Fibroblast of skin of right quadriceps (primary cell): ENCODE data around the gene NOPCHAP1.
A peak's percentile ranks its signal among the peaks of the same experiment; 100 is the strongest.
"Not testable (repeated sequence)": the region's sequence is repeated elsewhere in the genome, so short reads cannot be mapped to it uniquely, and the experiment has no call there.

Experiments
- DNase-seq: peaks from one replicate; pipeline ENCODE4 v3.0.0-alpha.2; 2013

The NOPCHAP1 gene

DNA sequence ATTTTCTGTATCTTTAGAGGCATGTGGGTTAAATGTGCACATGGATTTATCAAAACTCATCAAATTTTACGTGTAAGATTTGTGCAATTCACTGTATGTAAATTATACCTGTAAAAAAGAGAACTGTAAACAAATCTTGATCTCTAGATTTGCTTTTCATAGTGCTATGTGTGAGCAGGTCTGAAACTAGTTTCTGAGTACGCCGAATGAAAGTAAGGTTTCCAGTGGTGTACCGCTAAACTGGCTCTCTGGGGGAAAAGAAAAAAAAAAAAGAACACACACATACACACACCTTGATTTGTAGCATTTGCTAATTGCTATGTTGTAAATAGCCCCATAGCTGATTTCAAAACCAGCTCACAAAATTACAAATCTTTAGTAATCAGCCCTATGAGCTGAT lies 19.4 kb upstream of the NOPCHAP1 start:
- DNase-seq: no peak

- no peak for DNase-seq
Observed at GRCh38 chr12:104969343-104969742, 16.8 kb upstream of the NOPCHAP1 start.

DNA sequence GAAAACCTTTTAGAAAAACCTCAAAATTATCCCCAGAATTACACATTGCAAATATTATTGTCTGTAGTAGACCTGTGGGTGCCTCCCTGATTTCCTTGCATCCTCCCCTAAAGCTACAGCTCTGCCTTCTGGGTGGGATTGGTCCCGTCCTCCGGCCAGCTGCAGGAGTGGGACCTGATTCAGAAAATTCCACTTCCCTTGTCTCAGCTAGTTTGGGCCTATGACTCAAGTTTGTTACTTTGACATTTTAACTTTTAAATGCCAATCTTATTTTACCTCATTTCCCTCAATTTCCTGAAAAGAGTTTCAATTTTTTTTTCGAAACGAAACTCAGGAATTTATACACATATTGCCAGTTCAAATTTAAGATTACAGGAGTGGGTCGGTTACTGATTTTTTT lies 14.8 kb upstream of the NOPCHAP1 start:
- DNase-seq: peak; percentile 6

DNA sequence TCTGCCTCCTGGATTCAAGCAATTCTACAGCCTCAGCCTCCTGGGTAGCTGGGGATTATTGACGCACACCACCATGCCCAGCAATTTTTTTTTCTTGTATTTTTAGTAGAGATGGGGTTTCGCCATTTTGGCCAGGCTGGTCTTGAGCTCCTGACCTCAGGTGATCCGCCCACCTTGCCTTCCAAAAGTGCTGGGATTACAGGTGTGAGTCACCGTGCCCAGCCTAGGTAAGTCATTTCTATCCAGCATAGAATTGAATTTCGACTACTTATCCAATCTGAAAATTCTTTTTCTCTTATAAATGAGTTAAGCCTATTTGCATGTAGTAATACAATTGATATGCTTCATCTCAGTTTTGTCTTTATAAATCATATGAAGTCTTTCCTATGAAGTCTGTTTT lies 12.9 kb upstream of the NOPCHAP1 start:
- DNase-seq: no peak

GRCh38 chr12:104974626-104975290 lies 11.4 kb upstream of the NOPCHAP1 start:
- DNase-seq: peak; percentile 75

DNA sequence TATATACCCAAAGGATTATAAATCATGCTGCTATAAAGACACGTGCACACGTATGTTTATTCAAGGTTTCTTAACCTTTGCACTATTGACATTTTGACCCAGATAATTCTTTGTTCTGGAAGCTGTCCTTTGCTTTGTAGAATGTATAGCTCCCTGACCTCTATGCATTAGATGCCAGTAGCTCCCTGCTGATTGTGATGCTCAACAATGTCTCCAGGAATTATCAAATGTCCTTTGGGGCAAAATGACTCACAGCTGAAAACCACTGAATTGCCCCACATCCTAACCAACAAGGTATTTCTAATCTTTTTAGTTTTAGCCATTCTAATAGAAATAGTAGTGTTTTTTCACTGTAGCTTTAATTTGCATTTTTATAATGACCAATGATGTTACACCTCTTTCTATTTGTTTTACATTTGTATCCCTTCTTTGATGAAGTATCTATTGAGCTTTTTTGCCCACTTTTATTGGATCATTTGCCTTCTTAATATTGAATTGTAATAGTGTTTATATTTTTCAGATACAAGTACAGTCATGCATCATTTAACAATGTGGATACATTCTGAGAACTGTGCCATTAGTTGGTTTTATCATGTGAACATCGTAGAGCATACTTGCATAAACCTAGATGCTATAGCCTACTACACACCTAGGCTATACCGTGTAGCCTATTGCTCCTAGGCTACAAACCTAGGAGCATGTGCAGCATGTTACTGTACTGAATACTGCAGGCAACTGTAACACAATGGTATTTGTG lies 10.4 kb upstream of the NOPCHAP1 start:
- DNase-seq: peak; percentile 76

DNA sequence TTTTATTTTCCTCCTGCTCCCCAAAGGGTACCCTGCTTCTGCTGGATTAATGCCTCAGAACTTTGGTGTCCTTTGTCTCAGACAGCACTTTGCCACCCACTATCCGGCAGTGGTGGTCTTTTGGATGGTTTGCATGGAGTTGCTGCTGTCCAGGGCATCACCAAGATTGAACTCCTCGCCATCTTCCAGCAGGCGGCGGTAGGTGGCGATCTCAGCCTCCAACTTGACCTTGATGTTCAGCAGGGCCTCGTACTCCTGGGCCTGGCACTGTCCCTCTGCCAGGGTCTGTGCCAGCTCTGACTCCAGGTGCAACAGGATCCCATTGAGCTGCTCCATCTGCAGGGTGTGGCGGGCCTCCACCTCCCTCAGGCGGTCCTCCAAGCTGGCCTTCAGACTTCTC lies 9.4 kb upstream of the NOPCHAP1 start:
- DNase-seq: no peak

DNA sequence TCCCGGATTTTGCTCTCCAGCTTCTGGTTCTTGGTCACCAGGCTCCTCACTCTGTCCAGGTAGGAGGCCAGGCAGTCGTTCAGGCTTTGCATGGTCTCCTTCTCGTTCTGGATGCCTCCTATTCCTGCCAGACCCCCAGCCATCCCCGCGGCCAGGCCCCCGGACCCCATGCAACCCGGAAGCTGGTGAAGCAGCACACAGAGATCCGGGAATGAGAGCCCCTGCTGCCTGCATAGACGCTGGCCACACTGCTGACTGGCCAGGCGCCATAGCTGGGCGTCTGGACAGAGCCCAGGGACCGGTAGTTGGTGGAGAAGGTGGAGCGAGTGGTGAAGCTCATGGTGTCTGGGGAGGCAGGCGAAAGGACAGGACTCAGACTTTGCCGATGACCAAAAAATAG lies 8.4 kb upstream of the NOPCHAP1 start:
- DNase-seq: not testable (repeated sequence)

DNA sequence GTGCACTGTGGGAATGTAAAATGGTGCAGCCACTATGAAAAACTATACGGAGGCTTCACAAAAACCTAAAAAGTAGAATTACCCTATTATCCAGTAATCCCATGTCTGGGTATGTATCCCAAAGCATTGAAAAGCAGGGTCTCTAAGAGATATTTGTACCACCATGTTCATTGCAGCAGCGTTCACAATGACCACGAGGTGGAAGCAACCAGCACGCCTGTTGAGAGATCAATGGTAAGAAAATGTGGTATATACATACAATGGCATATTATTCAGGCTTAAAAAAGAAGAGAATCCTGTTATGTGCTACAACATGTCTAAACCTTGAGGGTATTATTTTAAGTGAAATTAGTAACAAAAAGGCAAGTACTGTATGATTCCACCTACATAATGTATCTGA lies 910 bp upstream of the NOPCHAP1 start:
- no peak for DNase-seq

GRCh38 chr12:104990950-104991349 lies 4.8 kb downstream of the NOPCHAP1 start:
- no peak for DNase-seq

GRCh38 chr12:104991565-104992128 lies 5.5 kb downstream of the NOPCHAP1 start:
- no peak for DNase-seq

DNA sequence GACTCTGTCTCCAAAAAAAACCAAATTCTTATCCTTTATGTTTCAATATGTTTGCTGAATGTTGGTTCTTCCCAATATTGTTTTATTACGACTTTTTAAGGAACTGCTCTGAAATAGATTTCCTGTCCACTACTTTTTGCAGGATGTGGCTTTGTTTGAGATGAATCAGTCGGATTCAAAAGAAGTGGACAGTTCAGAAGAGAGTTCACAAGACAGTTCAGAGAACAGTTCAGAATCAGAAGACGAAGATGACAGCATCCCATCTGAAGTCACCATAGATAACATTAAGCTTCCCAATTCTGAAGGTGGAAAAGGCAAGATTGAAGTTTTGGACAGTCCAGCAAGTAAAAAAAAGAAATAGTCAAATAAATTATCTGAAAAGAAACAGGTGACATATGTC lies 8.2 kb downstream of the NOPCHAP1 start:
- DNase-seq: no peak

GRCh38 chr12:104997541-104997940 lies 11.4 kb downstream of the NOPCHAP1 start:
- no peak for DNase-seq

- no peak for DNase-seq
Observed at GRCh38 chr12:104998423-104999346, 12.6 kb downstream of the NOPCHAP1 start.

DNA sequence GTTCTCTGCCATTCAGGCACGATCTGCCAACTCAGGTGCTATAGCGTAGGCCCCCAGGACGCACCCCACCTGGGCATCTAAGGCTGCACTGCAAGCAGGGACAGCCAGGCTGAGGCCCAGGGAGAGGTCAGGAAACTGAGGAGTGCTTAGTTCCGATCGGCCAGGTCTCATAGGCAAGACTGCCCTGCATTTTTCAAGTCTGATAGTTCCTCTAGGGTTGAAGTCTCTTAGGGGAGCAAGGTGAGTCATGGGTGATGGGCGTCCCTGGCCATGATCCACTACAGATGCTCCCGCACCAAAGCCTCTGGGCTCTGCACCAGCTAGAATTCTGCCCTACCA lies 13.2 kb downstream of the NOPCHAP1 start:
- DNase-seq: no peak

DNA sequence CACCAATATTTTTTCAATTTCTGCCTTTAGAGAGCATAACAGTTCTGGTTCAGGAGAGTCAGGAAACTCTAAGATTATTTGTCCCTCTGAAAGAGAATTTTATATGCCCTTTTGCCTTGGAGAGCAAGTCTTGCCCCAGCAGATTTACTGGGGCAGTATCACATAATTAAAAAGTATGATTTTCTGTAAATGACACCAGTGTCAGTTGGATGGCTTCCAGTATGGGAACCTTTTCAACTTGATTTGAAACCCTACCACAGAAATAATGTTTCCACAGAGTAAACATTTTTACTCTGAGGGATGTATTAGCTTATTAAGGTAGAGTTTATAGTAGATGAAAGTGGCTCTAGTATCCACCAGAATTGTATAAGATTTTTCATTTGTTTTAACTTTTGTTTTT lies 15.4 kb downstream of the NOPCHAP1 start:
- no peak for DNase-seq

- peak; percentile 52 for DNase-seq
Observed at GRCh38 chr12:105013892-105014291, 27.8 kb downstream of the NOPCHAP1 start.

DNA sequence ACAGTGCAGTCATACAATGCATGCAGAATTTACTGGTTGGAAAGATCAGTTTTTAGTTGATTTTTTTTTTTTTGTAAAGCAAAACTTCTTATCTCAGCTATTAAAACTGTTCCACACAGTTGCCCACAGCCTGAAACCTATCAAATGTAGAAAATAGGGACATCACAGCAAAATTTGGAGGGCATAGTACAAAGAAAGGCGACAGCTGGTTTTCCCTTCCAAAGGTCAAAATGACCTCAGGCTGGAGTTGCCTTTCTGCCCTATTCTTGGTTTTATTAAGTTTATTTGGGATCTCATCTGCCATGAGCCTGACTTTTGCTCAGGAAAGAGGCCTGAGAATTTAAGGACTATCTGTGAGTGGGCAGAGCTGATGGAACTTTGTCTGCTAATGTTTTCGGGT lies 28.5 kb downstream of the NOPCHAP1 start:
- DNase-seq: no peak

GRCh38 chr12:105015543-105015942 lies 29.4 kb downstream of the NOPCHAP1 start:
- DNase-seq: no peak

DNA sequence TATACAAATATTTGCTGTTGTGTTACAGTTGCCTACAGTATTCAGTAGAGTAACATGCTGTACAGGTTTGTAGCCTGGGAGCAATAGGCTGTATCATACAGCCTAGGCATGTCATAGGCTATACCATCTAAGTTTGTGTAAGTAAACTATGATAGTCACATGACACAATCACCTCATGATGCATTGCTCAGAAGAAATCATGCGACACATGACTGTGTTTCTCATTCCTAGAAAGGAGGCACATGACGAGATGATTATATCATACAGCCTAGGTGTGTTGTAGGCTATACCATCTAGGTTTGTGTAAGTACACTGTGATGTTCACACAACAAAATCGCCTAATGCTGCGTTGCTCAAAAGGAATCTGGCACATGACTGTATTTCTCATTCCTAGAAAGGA lies 31.9 kb downstream of the NOPCHAP1 start:
- no peak for DNase-seq

GRCh38 chr12:105018776-105019175 lies 32.7 kb downstream of the NOPCHAP1 start:
- DNase-seq: no peak

- DNase-seq: no peak
Observed at GRCh38 chr12:105020241-105020962, 34.3 kb downstream of the NOPCHAP1 start.

DNA sequence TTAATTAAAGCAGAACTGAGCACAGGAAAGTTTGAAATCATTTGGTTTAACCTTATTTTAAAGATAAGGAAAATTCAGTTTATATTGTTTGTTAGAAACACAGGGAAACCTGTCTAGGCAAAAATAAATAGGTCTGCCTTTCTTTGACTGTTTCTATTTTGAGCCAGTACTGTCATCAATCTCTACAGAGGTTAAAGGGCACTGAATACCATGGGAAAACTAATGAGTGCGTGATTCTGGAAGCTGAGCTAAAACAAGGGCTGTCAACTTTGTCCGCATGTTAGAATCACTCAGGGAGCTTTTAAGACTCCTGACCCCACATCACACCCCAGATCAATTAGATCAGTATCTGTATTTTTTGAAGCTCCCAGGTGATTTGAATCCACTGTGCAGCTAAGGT lies 38.8 kb downstream of the NOPCHAP1 start:
- DNase-seq: no peak
